ENCODE results near the gene KLHL11. TPM values are rescaled to one million over a fixed set of nuclear protein-coding genes. Genes with fewer than 3 reads are reported as not detected.

Gene KLHL11
- total RNA-seq, 2 experiments from 2014 or later = 13.9 to 14.4 TPM

GRCh38 chr17:41824086-41824485 is 41.1 kb downstream of the KLHL11 start:
- CTCF ChIA-PET = interaction anchor here (2.6 kb wide), 1 partner anchor 12 kb away, joined by 10 read pairs; the partner anchor contains the start of gene P3H4
- no peaks in the 10 kb centered on the region for H3K9me3 Mint-ChIP-seq
- no peaks in the 10 kb centered on the region for H3K36me3 Mint-ChIP-seq (ENCODE audit: low read depth)

GRCh38 chr17:41823580-41823979 is 41.6 kb downstream of the KLHL11 start:
- H3K27ac Mint-ChIP-seq = no peak overlapping the region
- no peaks in the 10 kb centered on the region for H3K27me3 Mint-ChIP-seq
- DNase-seq = no peak
- POLR2A ChIA-PET = no interaction called here
- H3K4me1 Mint-ChIP-seq = no peaks in the 10 kb centered on the region
- H3K9me3 Mint-ChIP-seq = no peaks in the 10 kb centered on the region
- CTCF ChIA-PET = interaction anchor here (2.6 kb wide), 1 partner anchor 12 kb away, joined by 10 read pairs; the partner anchor contains the start of gene P3H4
- H3K36me3 Mint-ChIP-seq (ENCODE audit: low read depth) = no peaks in the 10 kb centered on the region
- H3K4me3 Mint-ChIP-seq = no peak overlapping the region

More at GRCh38 chr17:41824086-41824485, 41.1 kb downstream of the KLHL11 start:
- DNase-seq = no peak
- Mint-ChIP-seq H3K27me3 (no peaks in the 10 kb centered on the region), H3K4me1 (no peaks in the 10 kb centered on the region), H3K27ac (no peak overlapping the region), H3K4me3 (no peak overlapping the region)
- POLR2A ChIA-PET = no interaction called here

GRCh38 chr17:41823141-41823524 is 42.1 kb downstream of the KLHL11 start:
- H3K9me3 Mint-ChIP-seq = no peaks in the 10 kb centered on the region
- POLR2A ChIA-PET = interaction anchor here (1.3 kb wide), 1 partner anchor 12 kb away, joined by 3 read pairs; the partner anchor contains the start of gene P3H4
- CTCF ChIA-PET = interaction anchor here (2.6 kb wide), 1 partner anchor 11 kb away, joined by 10 read pairs; the partner anchor contains the start of gene P3H4
- H3K36me3 Mint-ChIP-seq (ENCODE audit: low read depth) = no peaks in the 10 kb centered on the region
- DNase-seq = no peak
- H3K4me1 Mint-ChIP-seq = no peaks in the 10 kb centered on the region
- H3K27ac Mint-ChIP-seq = no peak overlapping the region
- H3K4me3 Mint-ChIP-seq = no peak overlapping the region
- H3K27me3 Mint-ChIP-seq = no peaks in the 10 kb centered on the region

GRCh38 chr17:41822216-41823140 is 42.7 kb downstream of the KLHL11 start:
- ChIA-PET CTCF (interaction anchor here (2.6 kb wide), 1 partner anchor 11 kb away, joined by 10 read pairs; the partner anchor contains the start of gene P3H4), POLR2A (interaction anchor here (1.3 kb wide), 1 partner anchor 11 kb away, joined by 3 read pairs; the partner anchor contains the start of gene P3H4)
- Mint-ChIP-seq H3K27ac (no peak overlapping the region), H3K36me3 (ENCODE audit: low read depth) (no peaks in the 10 kb centered on the region), H3K27me3 (no peaks in the 10 kb centered on the region), H3K9me3 (no peaks in the 10 kb centered on the region), H3K4me3 (no peak overlapping the region), H3K4me1 (no peaks in the 10 kb centered on the region)
- no peak for DNase-seq

GRCh38 chr17:41821776-41822175 is 43.4 kb downstream of the KLHL11 start:
- ChIA-PET CTCF (interaction anchor here (2.6 kb wide), 1 partner anchor 10 kb away, joined by 10 read pairs; the partner anchor contains the start of gene P3H4), POLR2A (no interaction called here)
- H3K4me3 Mint-ChIP-seq = no peak overlapping the region
- no peaks in the 10 kb centered on the region for H3K9me3 Mint-ChIP-seq
- no peaks in the 10 kb centered on the region for H3K27me3 Mint-ChIP-seq
- no peak overlapping the region for H3K27ac Mint-ChIP-seq
- no peak for DNase-seq
- H3K4me1 Mint-ChIP-seq = no peaks in the 10 kb centered on the region
- no peaks in the 10 kb centered on the region for H3K36me3 Mint-ChIP-seq (ENCODE audit: low read depth)

GRCh38 chr17:41818024-41818423 is 47.2 kb downstream of the KLHL11 start:
- Mint-ChIP-seq H3K9me3 (no peaks in the 10 kb centered on the region), H3K27me3 (peaks cover 6% of the 10 kb centered on the region), H3K4me1 (peaks cover 2% of the 10 kb centered on the region), H3K27ac (no peak overlapping the region), H3K4me3 (no peak overlapping the region), H3K36me3 (ENCODE audit: low read depth) (no peaks in the 10 kb centered on the region)
- ChIA-PET CTCF (no interaction called here), POLR2A (no interaction called here)
- no peak for DNase-seq

- Mint-ChIP-seq H3K4me3 (no peak overlapping the region), H3K36me3 (ENCODE audit: low read depth) (no peaks in the 10 kb centered on the region), H3K27ac (no peak overlapping the region), H3K9me3 (no peaks in the 10 kb centered on the region), H3K4me1 (peaks cover 9% of the 10 kb centered on the region), H3K27me3 (peaks cover 14% of the 10 kb centered on the region)
- CTCF ChIA-PET = no interaction called here
- DNase-seq = no peak
- POLR2A ChIA-PET = no interaction called here
These were observed 48.4 kb downstream of the KLHL11 start for GRCh38 chr17:41816637-41817320.

GRCh38 chr17:41814195-41814594 is 51.0 kb downstream of the KLHL11 start:
- CTCF ChIA-PET = interaction anchor here (0.8 kb wide), 1 partner anchor 50 kb away, joined by 3 read pairs; no protein-coding TSS in a partner anchor
- Mint-ChIP-seq H3K27ac (no peak overlapping the region), H3K36me3 (ENCODE audit: low read depth) (no peaks in the 10 kb centered on the region), H3K9me3 (no peaks in the 10 kb centered on the region), H3K27me3 (peaks cover 19% of the 10 kb centered on the region), H3K4me1 (peaks cover 16% of the 10 kb centered on the region), H3K4me3 (no peak overlapping the region)
- POLR2A ChIA-PET = interaction anchor here (0.9 kb wide), 1 partner anchor 125 kb away, joined by 3 read pairs; no protein-coding TSS in a partner anchor
- no peak for DNase-seq

GRCh38 chr17:41813699-41814124 is 51.5 kb downstream of the KLHL11 start:
- no peak for DNase-seq
- no peaks in the 10 kb centered on the region for H3K9me3 Mint-ChIP-seq
- POLR2A ChIA-PET = no interaction called here
- H3K4me1 Mint-ChIP-seq = peaks cover 16% of the 10 kb centered on the region
- no peaks in the 10 kb centered on the region for H3K36me3 Mint-ChIP-seq (ENCODE audit: low read depth)
- CTCF ChIA-PET = interaction anchor here (1.0 kb wide), 1 partner anchor 14 kb away, joined by 3 read pairs; no protein-coding TSS in a partner anchor
- peaks cover 19% of the 10 kb centered on the region for H3K27me3 Mint-ChIP-seq
- H3K27ac Mint-ChIP-seq = no peak overlapping the region
- H3K4me3 Mint-ChIP-seq = no peak overlapping the region

- Mint-ChIP-seq H3K27ac (no peak overlapping the region), H3K4me1 (peaks cover 16% of the 10 kb centered on the region), H3K36me3 (ENCODE audit: low read depth) (no peaks in the 10 kb centered on the region), H3K9me3 (no peaks in the 10 kb centered on the region), H3K4me3 (peak overlapping the region; percentile 17), H3K27me3 (peaks cover 19% of the 10 kb centered on the region)
- DNase-seq = no peak
- POLR2A ChIA-PET = no interaction called here
- CTCF ChIA-PET = interaction anchor here (1.0 kb wide), 1 partner anchor 14 kb away, joined by 3 read pairs; no protein-coding TSS in a partner anchor
These were observed 52.0 kb downstream of the KLHL11 start for GRCh38 chr17:41813152-41813680.

- Mint-ChIP-seq H3K27me3 (peaks cover 19% of the 10 kb centered on the region), H3K4me1 (peaks cover 16% of the 10 kb centered on the region), H3K4me3 (peak within 1 kb of the TSS; percentile 76), H3K36me3 (ENCODE audit: low read depth) (no peaks in the 10 kb centered on the region), H3K27ac (peak within 1 kb of the TSS; percentile 1), H3K9me3 (no peaks in the 10 kb centered on the region)
- ChIA-PET POLR2A (interaction anchor here (1.3 to 2.2 kb wide), 3 partner anchors 51 to 123 kb away, joined by 5 to 12 read pairs (median 8); partner anchors contain the start of gene EIF1), CTCF (interaction anchor here (0.7 to 1.6 kb wide), 10 partner anchors 8 to 158 kb away, joined by 3 to 14 read pairs (median 5); partner anchors contain the start of genes JUP, KLHL10 and KLHL11)
- DNase-seq = peak; percentile 25
These were observed 52.7 kb downstream of the KLHL11 start, which contains the start of gene FKBP10 for GRCh38 chr17:41812381-41813151. TSS of gene FKBP10 (plus strand) at chr17:41813004. CDS start at chr17:41813035, 31 bp downstream.

Data from activated CD4-positive, alpha-beta memory T cell treated with anti-CD3 and anti-CD28 coated beads, Interleukin-2, amount 10 ng/mL, durations not matched to agents 7 days and 5 days (primary cell).